Endothelial cell of umbilical vein (primary cell): ENCODE results near the gene SELENOM. TPM values are rescaled to one million over a fixed set of nuclear protein-coding genes. Genes with fewer than 3 reads are reported as not detected.

Experiments
- BruUV-seq: library from RNA; stranded (reverse); fragments of 400-500 nt; replicated peaks from 2 replicates; lab custom pipeline; 2021; lab: Mats Ljungman, UMichigan
- CTCF ChIA-PET: fragments of 300-600, 350-600 bp; sonication (Branson Sonifier 250); formaldehyde crosslinking; loops from one replicate; lab custom pipeline; 2021; ENCODE audit warnings: antibody characterized with exemption, inconsistent platforms; lab: Charles Lee
- POLR2A ChIA-PET: fragments of 300-600, 350-600 bp; sonication (Branson Sonifier 250); formaldehyde crosslinking; loops from one replicate; lab custom pipeline; 2021; ENCODE audit warnings: antibody characterized with exemption, inconsistent platforms; lab: Charles Lee
- DNase-seq: peaks from one replicate; pipeline ENCODE4 v3.0.0-alpha.2; 2011; ENCODE audit warnings: low read depth, low spot score
- FAIRE-seq: peaks from 2 replicates; lab custom pipeline; 2011; peaks lifted over from hg19 to GRCh38; lab: Jason Lieb, UNC
- H2AFZ ChIP-seq: 2 replicates; pipeline ENCODE4 v1.6.0; 2012; ENCODE audit warnings: low read depth, low read length, control low read depth, inconsistent platforms
- H3K27ac ChIP-seq: 2 replicates; pipeline ENCODE4 v1.5.1; 2011; ENCODE audit warnings: low read depth, mild to moderate bottlenecking, control low read depth, low read length, moderate library complexity; ENCODE audit not compliant: insufficient read depth
- H3K27me3 ChIP-seq, 2 experiments: 2 replicates each; pipeline versions ENCODE4 v1.6.0 to v1.6.1; 2011; ENCODE audit warnings: low read length in 2 of 2, mixed read lengths in 1 of 2; ENCODE audit not compliant: control insufficient read depth in 2 of 2, insufficient read depth in 2 of 2
- H3K36me3 ChIP-seq, 2 experiments: 2 replicates in 1 of 2; 3 replicates in 1 of 2; pipeline ENCODE4 v1.5.1; 2011; ENCODE audit warnings: low read length in 2 of 2, mild to moderate bottlenecking in 1 of 2, moderate library complexity in 1 of 2; ENCODE audit not compliant: control insufficient read depth in 2 of 2, insufficient read depth in 2 of 2; ENCODE audit errors: extremely low read depth in 1 of 2
- H3K4me1 ChIP-seq: 3 replicates; pipeline ENCODE4 v1.5.1; 2011; ENCODE audit warnings: mild to moderate bottlenecking, low read length; ENCODE audit not compliant: control insufficient read depth, insufficient read depth; ENCODE audit errors: extremely low read depth
- H3K4me2 ChIP-seq: 2 replicates; pipeline ENCODE4 v1.6.1; 2011; ENCODE audit warnings: low read length, control low read depth, mixed read lengths; ENCODE audit not compliant: insufficient read depth
- H3K4me3 ChIP-seq, 3 experiments: fragments of 200-600 bp in 1 of 3; sonication (generic), shearing (Covaris generic) in 1 of 3; replicated peaks in 1 of 3; 2 replicates each; pipeline ENCODE4 v1.5.1; 2011 to 2016; ENCODE audit warnings: control low read depth in 3 of 3, low read length in 3 of 3, mild to moderate bottlenecking in 2 of 3, inconsistent platforms in 1 of 3, low read depth in 1 of 3, moderate library complexity in 1 of 3; ENCODE audit not compliant: insufficient read depth in 1 of 3
- H3K79me2 ChIP-seq: 2 replicates; pipeline ENCODE4 v1.6.0; 2012; ENCODE audit warnings: low read length, inconsistent platforms; ENCODE audit not compliant: control insufficient read depth, insufficient read depth
- H3K9ac ChIP-seq: replicated peaks from 2 replicates; pipeline ENCODE3; 2011; ENCODE audit warnings: low read length, control low read depth; ENCODE audit not compliant: insufficient read depth; ENCODE audit errors: extremely low read depth
- H3K9me1 ChIP-seq: replicated peaks from 3 replicates; pipeline ENCODE4 v1.6.0; 2011; ENCODE audit warnings: mild to moderate bottlenecking, low read length; ENCODE audit not compliant: control insufficient read depth, insufficient read depth; ENCODE audit errors: extremely low read depth
- H3K9me3 ChIP-seq: replicated peaks from 2 replicates; pipeline ENCODE4 v1.5.1; 2012; ENCODE audit warnings: low read length, inconsistent platforms; ENCODE audit not compliant: control insufficient read depth, insufficient read depth
- H4K20me1 ChIP-seq: replicated peaks from 2 replicates; pipeline ENCODE3; 2011; ENCODE audit warnings: mild to moderate bottlenecking, low read length; ENCODE audit not compliant: control insufficient read depth, insufficient read depth; ENCODE audit errors: extremely low read depth
- CTCF ChIP-seq, 2 donors: IDR thresholded peaks; 1 replicate in 1 of 2; 2 replicates in 1 of 2; pipeline ENCODE4 v1.5.1; 2011; ENCODE audit warnings: low read length in 2 of 2, mild to moderate bottlenecking in 2 of 2, moderate library complexity in 2 of 2, control low read depth in 1 of 2, inconsistent platforms in 1 of 2, low read depth in 1 of 2; ENCODE audit not compliant: insufficient read depth in 1 of 2; ENCODE audit errors: extremely low read depth in 1 of 2
- EZH2 ChIP-seq: IDR thresholded peaks from 2 replicates; pipeline ENCODE4 v1.6.1; 2012; ENCODE audit warnings: borderline replicate concordance, low read depth, mild to moderate bottlenecking, moderate library complexity, low read length, inconsistent platforms; ENCODE audit not compliant: severe bottlenecking
- FOS ChIP-seq: IDR thresholded peaks from 2 replicates; pipeline ENCODE4 v1.6.1; 2011; ENCODE audit warnings: mild to moderate bottlenecking, low read length, moderate library complexity, borderline replicate concordance; ENCODE audit not compliant: insufficient read depth
- GATA2 ChIP-seq: IDR thresholded peaks from 2 replicates; pipeline ENCODE4 v1.7.0; 2011; ENCODE audit warnings: low read depth, mild to moderate bottlenecking, moderate library complexity, mixed read lengths, low read length; ENCODE audit not compliant: insufficient read length, insufficient read depth
- JUN ChIP-seq: IDR thresholded peaks from 2 replicates; pipeline ENCODE4 v1.6.1; 2011; ENCODE audit warnings: borderline replicate concordance, low read depth; ENCODE audit not compliant: insufficient read length, insufficient read depth
- MAX ChIP-seq: IDR thresholded peaks from 2 replicates; pipeline ENCODE4 v1.6.1; 2011; ENCODE audit not compliant: insufficient read depth, insufficient read length
- MYC ChIP-seq: IDR thresholded peaks from one replicate; pipeline ENCODE4 v1.6.1; 2011; ENCODE audit warnings: mild to moderate bottlenecking, low read depth, low read length
- POLR2A ChIP-seq: IDR thresholded peaks from 2 replicates; pipeline ENCODE4 v1.6.1; 2012; ENCODE audit warnings: low read depth, mild to moderate bottlenecking, control low read depth, low read length
- POLR2AphosphoS5 ChIP-seq: IDR thresholded peaks from 2 replicates; pipeline ENCODE4 v1.6.1; 2012; ENCODE audit warnings: low read depth, mild to moderate bottlenecking, control low read depth, low read length, moderate library complexity; ENCODE audit not compliant: insufficient read depth
- dilution Hi-C: fragments of 300-500 bp; cut with MboI; formaldehyde crosslinking; loops from one replicate; pipeline ENCODE4 v1.15.0; 2019; ENCODE audit warnings: low sequenced_read_pairs; ENCODE audit not compliant: extremely low pct_ligation_motif_present
- intact Hi-C: fragments of 100-400 bp; cut with micrococcal nuclease; formaldehyde crosslinking; loops from one replicate; pipeline ENCODE4 v1.10.0; 2022
- polyA plus RNA-seq, 4 experiments: library from polyadenylated mRNA; depleted of rRNA in 3 of 4; stranded (reverse) in 3 of 4; unstranded in 1 of 4; fragments of >200 nt; gene quantifications; 2 replicates each; pipeline versions ENCODE4 v1.2.1 to v1.2.3, GENCODE V29; 2011 to 2012; ENCODE audit warnings: missing spikeins in 1 of 4
- total RNA-seq: library from RNA; stranded (reverse); gene quantifications from 2 replicates; pipeline ENCODE4 v1.2.3, GENCODE V29; 2021

SELENOM gene
- total and polyA plus RNA-seq, 2 donors (not counting 3 experiments of a cell fraction or from before 2014, with no cell fraction given) = 29.6 to 87.1 TPM

GRCh38 chr22:31099386-31099785 lies 8.0 kb downstream of the SELENOM start:
- H3K9me3 ChIP-seq = no peaks in the 10 kb centered on the region
- no peak overlapping the region for H3K9ac ChIP-seq
- BruUV-seq = no TSS peak
- H3K9me1 ChIP-seq = no peaks in the 10 kb centered on the region
- H3K79me2 ChIP-seq = no peaks in the 10 kb centered on the region
- H3K27me3 ChIP-seq = no peaks in the 10 kb centered on the region
- no peak overlapping the region for H3K27ac ChIP-seq
- no peak for TF ChIP-seq MYC
- TF ChIP-seq JUN = no peak
- TF ChIP-seq POLR2AphosphoS5 = no peak
- no peak for TF ChIP-seq EZH2
- TF ChIP-seq MAX = no peak
- TF ChIP-seq FOS = no peak
- dilution Hi-C loops = no loop called here
- H3K4me3 ChIP-seq = no peak overlapping the region
- intact Hi-C loops = no loop called here
- H2AFZ ChIP-seq = no peak overlapping the region
- ChIA-PET POLR2A (interaction anchor here (1.0 kb wide), 1 partner anchor 8 kb away, joined by 3 read pairs; the partner anchor contains the start of gene SELENOM), CTCF (no interaction called here)
- no peak for FAIRE-seq
- no peak for DNase-seq
- no peak overlapping the region for H3K4me2 ChIP-seq
- peaks cover 27 to 65% of the 10 kb centered on the region in 2 experiments for H3K36me3 ChIP-seq
- H4K20me1 ChIP-seq = no peaks in the 10 kb centered on the region
- H3K4me1 ChIP-seq = no peaks in the 10 kb centered on the region

GRCh38 chr22:31098632-31099110 lies 8.7 kb downstream of the SELENOM start:
- Histone ChIP-seq H3K9ac (no peak overlapping the region), H3K9me1 (no peaks in the 10 kb centered on the region), H3K27me3 (no peaks in the 10 kb centered on the region), H3K4me1 (no peaks in the 10 kb centered on the region), H2AFZ (no peak overlapping the region), H3K79me2 (no peaks in the 10 kb centered on the region), H3K4me2 (no peak overlapping the region), H3K9me3 (no peaks in the 10 kb centered on the region), H3K27ac (no peak overlapping the region), H3K36me3 (peaks cover 27 to 71% of the 10 kb centered on the region in 2 experiments), H4K20me1 (no peaks in the 10 kb centered on the region), H3K4me3 (no peak overlapping the region)
- ChIA-PET POLR2A (interaction anchor here (1.0 kb wide), 1 partner anchor 9 kb away, joined by 3 read pairs; the partner anchor contains the start of gene SELENOM), CTCF (interaction anchor here (0.6 to 1.2 kb wide), 3 partner anchors 9 to 131 kb away, joined by 3 to 5 read pairs (median 4); partner anchors contain the start of gene SELENOM)
- TF ChIP-seq FOS (no peak), MYC (no peak), GATA2 (no peak), JUN (no peak), MAX (no peak), EZH2 (no peak), POLR2AphosphoS5 (no peak), POLR2A (no peak), CTCF (IDR thresholded peaks at IDR 0.05; ENCODE audit: extremely low read depth in 1 of 2, insufficient read depth in 1 of 2, low read depth in 1 of 2, low read length in 2 of 2) (no peak)
- no TSS peak for BruUV-seq
- intact Hi-C loops = no loop called here
- dilution Hi-C loops = no loop called here
- no peak for DNase-seq
- no peak for FAIRE-seq
